AG09309 (cell line): ENCODE measurements around the gene NR4A1.

Source experiments
- DNase-seq: peaks from one replicate; pipeline ENCODE4 v3.0.0-alpha.2; 2010; ENCODE audit warnings: low read depth
- H3K4me3 ChIP-seq: 2 replicates; pipeline ENCODE4 v1.5.1; 2011; ENCODE audit warnings: mild to moderate bottlenecking, low read depth, low read length, moderate library complexity; ENCODE audit not compliant: control insufficient read depth
- TF ChIP-seq, protein P1 (sequence below): IDR thresholded peaks from 2 replicates; pipeline ENCODE4 v1.5.1; 2011; ENCODE audit warnings: mild to moderate bottlenecking, low read depth, low read length, inconsistent platforms; ENCODE audit not compliant: insufficient read depth, control insufficient read depth; ENCODE audit errors: missing control alignments

The NR4A1 gene

DNA sequence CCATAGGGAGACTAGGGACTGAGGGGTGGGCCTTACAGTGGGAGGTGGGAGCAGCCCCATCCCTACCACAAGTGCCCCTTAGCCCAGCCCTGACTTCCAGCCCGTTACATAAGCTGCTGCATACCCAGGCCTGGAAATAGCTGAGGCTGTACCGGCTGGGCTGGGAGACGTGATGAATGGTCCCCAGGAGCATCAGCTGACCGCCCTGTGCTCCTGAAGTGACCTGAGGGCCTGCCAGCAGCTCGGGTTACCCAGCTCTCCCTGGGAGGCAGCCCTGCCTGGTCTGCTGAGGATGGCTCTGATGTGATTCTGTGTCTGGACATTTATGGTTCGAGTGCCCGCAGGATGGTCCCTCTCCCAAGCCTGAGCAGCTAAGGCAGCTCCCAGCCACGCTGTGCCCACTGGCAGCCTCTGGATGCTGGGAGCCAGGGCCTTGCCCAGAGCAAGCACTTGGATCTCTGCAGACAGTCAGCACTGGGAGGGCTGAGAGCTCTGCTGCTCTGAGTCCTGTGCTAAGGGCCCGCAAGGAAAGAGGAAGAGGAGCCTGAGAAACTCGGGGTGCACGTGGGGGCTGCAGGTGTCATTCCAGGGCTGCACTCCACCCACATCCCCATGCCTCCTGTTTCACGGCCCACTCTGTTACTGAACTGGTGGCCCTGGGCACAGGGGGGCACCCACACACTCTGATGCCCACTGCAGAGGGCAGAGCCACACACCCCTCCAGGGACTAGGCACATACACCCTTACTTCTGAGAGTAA is 24.0 kb upstream of the NR4A1 start:
- no peak overlapping the region for H3K4me3 ChIP-seq
- TF ChIP-seq, protein P1, sequence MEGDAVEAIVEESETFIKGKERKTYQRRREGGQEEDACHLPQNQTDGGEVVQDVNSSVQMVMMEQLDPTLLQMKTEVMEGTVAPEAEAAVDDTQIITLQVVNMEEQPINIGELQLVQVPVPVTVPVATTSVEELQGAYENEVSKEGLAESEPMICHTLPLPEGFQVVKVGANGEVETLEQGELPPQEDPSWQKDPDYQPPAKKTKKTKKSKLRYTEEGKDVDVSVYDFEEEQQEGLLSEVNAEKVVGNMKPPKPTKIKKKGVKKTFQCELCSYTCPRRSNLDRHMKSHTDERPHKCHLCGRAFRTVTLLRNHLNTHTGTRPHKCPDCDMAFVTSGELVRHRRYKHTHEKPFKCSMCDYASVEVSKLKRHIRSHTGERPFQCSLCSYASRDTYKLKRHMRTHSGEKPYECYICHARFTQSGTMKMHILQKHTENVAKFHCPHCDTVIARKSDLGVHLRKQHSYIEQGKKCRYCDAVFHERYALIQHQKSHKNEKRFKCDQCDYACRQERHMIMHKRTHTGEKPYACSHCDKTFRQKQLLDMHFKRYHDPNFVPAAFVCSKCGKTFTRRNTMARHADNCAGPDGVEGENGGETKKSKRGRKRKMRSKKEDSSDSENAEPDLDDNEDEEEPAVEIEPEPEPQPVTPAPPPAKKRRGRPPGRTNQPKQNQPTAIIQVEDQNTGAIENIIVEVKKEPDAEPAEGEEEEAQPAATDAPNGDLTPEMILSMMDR: no peak
- DNase-seq: no peak

- no peak for DNase-seq
- TF ChIP-seq, protein P1: no peak
- H3K4me3 ChIP-seq: no peak overlapping the region
These were observed 21.6 kb upstream of the NR4A1 start for GRCh38 chr12:52029685-52030084.

- peak overlapping the region; percentile 29 for H3K4me3 ChIP-seq
- DNase-seq: no peak
These were observed 18.8 kb upstream of the NR4A1 start for GRCh38 chr12:52032446-52032803.

DNA sequence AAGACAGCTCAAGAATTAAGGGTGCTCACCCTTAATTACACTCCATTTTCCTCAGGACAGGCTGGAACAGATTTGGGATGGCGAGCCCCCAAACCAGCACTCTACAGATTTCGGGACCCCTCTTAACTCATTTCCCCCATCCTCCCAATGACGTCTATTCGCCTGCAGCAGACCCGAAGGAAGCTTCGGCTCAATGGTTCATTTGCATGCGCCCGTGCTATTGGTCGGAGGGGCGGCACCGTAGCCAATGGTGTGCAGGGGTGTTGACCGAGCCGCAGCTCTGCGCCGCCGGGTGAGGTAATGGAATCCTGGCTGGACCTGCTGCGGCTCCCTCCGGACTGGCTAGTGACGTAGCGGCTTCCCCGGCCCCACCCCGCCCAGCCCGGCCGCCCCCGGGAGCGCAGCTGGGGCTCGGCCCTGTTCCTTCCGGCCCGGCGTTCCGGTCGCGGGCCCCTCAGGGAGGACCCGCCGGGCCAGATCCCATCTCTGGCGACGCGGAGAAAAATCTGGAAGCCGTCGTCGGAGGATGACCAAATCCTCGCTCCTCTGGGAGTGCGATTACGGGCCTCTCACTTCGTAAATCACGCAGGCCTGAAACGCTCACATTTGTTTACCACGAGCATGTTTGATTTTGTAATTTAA is 18.3 kb upstream of the NR4A1 start:
- TF ChIP-seq, protein P1: no peak
- H3K4me3 ChIP-seq: peak overlapping the region; percentile 39
- DNase-seq: peak; percentile 92

More at GRCh38 chr12:52032446-52032803, 18.8 kb upstream of the NR4A1 start:
- TF ChIP-seq, protein P1: no peak

GRCh38 chr12:52033446-52034140 is 17.6 kb upstream of the NR4A1 start:
- peak overlapping the region; percentile 39; the same call in 1 of the 2 replicates for H3K4me3 ChIP-seq
- no peak for DNase-seq
- TF ChIP-seq, protein P1: no peak

GRCh38 chr12:52035190-52035589 is 16.1 kb upstream of the NR4A1 start:
- H3K4me3 ChIP-seq: no peak overlapping the region
- TF ChIP-seq, protein P1: no peak
- DNase-seq: no peak
